A549 (cell line): ENCODE measurements around the gene RASA2.

Experiments
- CTCF ChIP-seq: fragments of >200 bp; sonication (Bioruptor Twin); formaldehyde crosslinking; IDR thresholded peaks from 3 replicates; pipeline ENCODE4 v1.5.1; 2016
- EP300 ChIP-seq, 2 experiments: fragments of >200 bp; sonication (Bioruptor Twin); formaldehyde crosslinking; IDR thresholded peaks; 2 replicates in 1 of 2; 3 replicates in 1 of 2; pipeline ENCODE4 v1.6.1; 2016 to 2017
- FOSL2 ChIP-seq, 2 experiments: fragments of 450-650 bp in 1 of 2; fragments of >200 bp in 1 of 2; sonication (Bioruptor Twin) in 1 of 2; formaldehyde crosslinking; IDR thresholded peaks; 2 replicates each; pipeline versions ENCODE4 v1.5.0 to v1.6.1; 2016 to 2020; ENCODE audit warnings: mild to moderate bottlenecking in 1 of 2, moderate library complexity in 1 of 2
- HDAC2 ChIP-seq: fragments of 200-600 bp; sonication (generic); IDR thresholded peaks from 2 replicates; pipeline ENCODE4 v1.6.1; 2016
- HMGXB4 ChIP-seq: fragments of 250-450 bp; sonication (Bioruptor Pico); IDR thresholded peaks from 2 replicates; pipeline ENCODE4 v1.5.0; 2021; ENCODE audit warnings: mild to moderate bottlenecking, moderate library complexity, borderline replicate concordance
- HOXA7 ChIP-seq: fragments of 250-450 bp; sonication (Bioruptor Pico); IDR thresholded peaks from 2 replicates; pipeline ENCODE4 v1.5.0; 2020; ENCODE audit warnings: mild to moderate bottlenecking, moderate library complexity
- KDM5A ChIP-seq: fragments of 200-600 bp; sonication (generic); IDR thresholded peaks from 2 replicates; pipeline ENCODE4 v1.6.1; 2016; ENCODE audit warnings: antibody characterized with exemption, mild to moderate bottlenecking
- MAZ ChIP-seq: fragments of 150-350 bp; IDR thresholded peaks from 2 replicates; pipeline ENCODE4 v1.6.1; 2014; ENCODE audit warnings: antibody characterized with exemption, low read depth, low read length, borderline replicate concordance
- MYC ChIP-seq: IDR thresholded peaks from 2 replicates; pipeline ENCODE4 v1.6.1; 2012; ENCODE audit warnings: mild to moderate bottlenecking, inconsistent platforms, low read length, improper control_type of control experiment, borderline replicate concordance
- PHF8 ChIP-seq: fragments of 200-600 bp; sonication (generic); IDR thresholded peaks from 2 replicates; pipeline ENCODE4 v1.6.1; 2016; ENCODE audit warnings: low read depth, mild to moderate bottlenecking, antibody characterized with exemption, moderate library complexity, borderline replicate concordance
- POLR2AphosphoS2 ChIP-seq: conservative IDR thresholded peaks from 2 replicates; pipeline ENCODE4 v1.6.1; 2012; ENCODE audit warnings: low read length, improper control_type of control experiment, inconsistent platforms
- RAD21 ChIP-seq, 2 experiments: fragments of >200 bp in 1 of 2; sonication (Bioruptor Twin) in 1 of 2; formaldehyde crosslinking in 1 of 2; IDR thresholded peaks in 1 of 2; conservative IDR thresholded peaks in 1 of 2; 2 replicates in 1 of 2; 3 replicates in 1 of 2; pipeline ENCODE4 v1.6.1; 2012 to 2018; ENCODE audit warnings: inconsistent platforms in 1 of 2
- RFX5 ChIP-seq: fragments of 450-650 bp; IDR thresholded peaks from 2 replicates; pipeline ENCODE4 v1.7.1; 2014; ENCODE audit warnings: antibody characterized with exemption, mild to moderate bottlenecking, moderate library complexity
- ZC3H11A ChIP-seq: fragments of 450-650 bp; IDR thresholded peaks from 2 replicates; pipeline ENCODE4 v1.6.1; 2014; ENCODE audit warnings: antibody characterized with exemption, mild to moderate bottlenecking

GRCh38 chr3:141537856-141538255 is 51.0 kb downstream of the RASA2 start:
- TF ChIP-seq RAD21 (conservative IDR thresholded peaks at IDR 0.05 in 1 of 2, IDR thresholded peaks at IDR 0.05 in 1 of 2) (no peak), CTCF (no peak), FOSL2 (IDR thresholded peaks at IDR 0.05) (no peak), FOSL2 (CRISPR knock-in tag; IDR thresholded peaks at IDR 0.05) (no peak), HOXA7 (CRISPR knock-in tag) (no peak), EP300 (IDR thresholded peaks at IDR 0.05) (no peak), HMGXB4 (CRISPR knock-in tag) (no peak), HDAC2 (no peak), MAZ (no peak), ZC3H11A (no peak), RFX5 (no peak), POLR2AphosphoS2 (no peak), KDM5A (no peak), MYC (no peak), PHF8 (no peak)
